Measurements from ENCODE around the gene ZNF324B.
"Not testable (repeated sequence)": the region's sequence is repeated elsewhere in the genome, so short reads cannot be mapped to it uniquely, and the experiment has no call there.

ZNF324B gene

DNA sequence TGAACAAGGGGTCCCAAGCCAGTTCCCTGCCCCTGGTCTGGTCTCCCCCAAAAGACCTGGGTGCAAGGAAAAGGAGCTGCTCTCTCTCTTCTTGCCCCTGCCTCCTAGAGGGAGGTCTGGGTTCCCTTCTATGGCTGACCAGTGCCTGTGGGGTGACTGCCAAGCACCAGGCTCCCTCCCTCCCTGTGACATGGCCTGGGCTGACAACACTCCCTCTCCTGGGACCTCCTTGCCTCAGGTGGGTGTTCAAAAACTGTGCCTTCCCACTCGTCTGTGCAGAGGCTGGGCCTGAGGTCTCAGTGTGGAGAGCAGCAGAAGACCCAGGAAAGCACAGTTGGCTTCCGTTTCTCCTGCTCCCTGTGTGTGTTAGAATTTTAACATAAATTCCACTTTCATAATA is 29.4 kb downstream of the ZNF324B start:
- no peak for DNase-seq

- DNase-seq = no peak
Observed at GRCh38 chr19:58482372-58482771, 30.9 kb downstream of the ZNF324B start.

DNA sequence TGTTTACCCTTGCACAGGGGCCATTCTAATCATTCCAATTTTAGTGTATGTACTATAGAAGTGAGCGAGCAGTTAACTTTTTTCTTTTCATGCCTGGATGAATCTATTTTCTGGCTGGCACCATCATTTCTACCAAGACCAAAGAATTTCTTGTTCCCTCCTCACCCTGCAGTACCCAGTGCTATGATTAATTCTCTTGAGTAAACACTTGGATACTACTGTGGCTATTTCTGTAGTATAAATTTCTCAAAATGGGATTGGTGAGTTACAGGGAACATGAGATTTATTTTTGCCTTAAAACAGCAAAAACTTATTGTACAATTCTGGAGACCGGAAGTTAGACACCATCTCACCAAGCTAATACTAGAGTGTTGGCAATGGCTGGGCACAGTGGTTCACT is 32.4 kb downstream of the ZNF324B start:
- no peak for DNase-seq

GRCh38 chr19:58484349-58484748 is 32.9 kb downstream of the ZNF324B start:
- not testable (repeated sequence) for DNase-seq

DNA sequence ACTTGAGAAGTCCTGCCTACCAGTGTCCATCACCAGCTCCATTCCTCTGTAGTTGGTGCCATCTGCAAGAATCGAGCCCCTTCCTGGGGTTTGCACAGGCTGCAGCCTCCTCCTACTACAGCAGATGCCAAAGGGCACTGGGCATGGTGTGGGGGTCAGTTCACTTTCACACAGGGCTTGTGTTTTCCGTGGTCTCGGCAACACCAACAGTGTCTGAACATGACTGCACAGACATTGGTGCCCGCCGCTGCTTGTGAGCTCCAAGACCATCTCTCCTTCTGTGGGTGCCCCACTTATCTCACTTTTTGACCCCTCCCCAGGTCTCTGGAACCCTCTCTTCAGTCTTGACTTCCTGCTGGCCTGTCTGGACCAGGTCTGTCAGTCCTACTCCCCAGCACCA is 40.0 kb downstream of the ZNF324B start:
- no peak for DNase-seq

- DNase-seq = no peak
Observed at GRCh38 chr19:58492265-58492664, 40.8 kb downstream of the ZNF324B start.

DNA sequence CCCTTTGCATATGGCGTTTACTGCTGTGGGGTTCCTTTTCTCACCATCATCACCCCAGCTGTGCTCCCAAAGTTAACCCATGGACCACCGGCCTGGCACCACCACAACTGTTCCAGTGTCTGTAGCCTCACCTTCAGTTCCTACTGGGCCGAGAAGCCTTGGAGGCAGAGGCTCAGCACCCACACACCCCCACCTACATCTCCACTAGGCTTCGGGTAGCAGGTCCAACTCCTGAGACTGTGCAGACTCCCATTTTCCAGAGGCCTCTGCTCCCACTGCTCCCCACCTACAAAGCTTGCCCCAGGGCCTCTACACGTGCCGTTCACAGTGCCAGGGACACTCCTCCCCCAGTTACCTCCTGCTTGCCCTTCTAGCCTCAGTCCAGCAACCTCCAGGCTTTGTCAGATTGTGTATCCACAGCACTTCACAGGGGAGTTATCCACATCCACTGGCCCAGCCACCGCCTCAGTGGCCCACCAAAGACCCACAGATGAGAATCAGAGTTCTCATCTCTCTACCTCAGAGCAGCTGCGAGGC is 46.3 kb downstream of the ZNF324B start:
- DNase-seq = no peak

GRCh38 chr19:58498316-58499020 is 47.0 kb downstream of the ZNF324B start:
- no peak for DNase-seq

DNA sequence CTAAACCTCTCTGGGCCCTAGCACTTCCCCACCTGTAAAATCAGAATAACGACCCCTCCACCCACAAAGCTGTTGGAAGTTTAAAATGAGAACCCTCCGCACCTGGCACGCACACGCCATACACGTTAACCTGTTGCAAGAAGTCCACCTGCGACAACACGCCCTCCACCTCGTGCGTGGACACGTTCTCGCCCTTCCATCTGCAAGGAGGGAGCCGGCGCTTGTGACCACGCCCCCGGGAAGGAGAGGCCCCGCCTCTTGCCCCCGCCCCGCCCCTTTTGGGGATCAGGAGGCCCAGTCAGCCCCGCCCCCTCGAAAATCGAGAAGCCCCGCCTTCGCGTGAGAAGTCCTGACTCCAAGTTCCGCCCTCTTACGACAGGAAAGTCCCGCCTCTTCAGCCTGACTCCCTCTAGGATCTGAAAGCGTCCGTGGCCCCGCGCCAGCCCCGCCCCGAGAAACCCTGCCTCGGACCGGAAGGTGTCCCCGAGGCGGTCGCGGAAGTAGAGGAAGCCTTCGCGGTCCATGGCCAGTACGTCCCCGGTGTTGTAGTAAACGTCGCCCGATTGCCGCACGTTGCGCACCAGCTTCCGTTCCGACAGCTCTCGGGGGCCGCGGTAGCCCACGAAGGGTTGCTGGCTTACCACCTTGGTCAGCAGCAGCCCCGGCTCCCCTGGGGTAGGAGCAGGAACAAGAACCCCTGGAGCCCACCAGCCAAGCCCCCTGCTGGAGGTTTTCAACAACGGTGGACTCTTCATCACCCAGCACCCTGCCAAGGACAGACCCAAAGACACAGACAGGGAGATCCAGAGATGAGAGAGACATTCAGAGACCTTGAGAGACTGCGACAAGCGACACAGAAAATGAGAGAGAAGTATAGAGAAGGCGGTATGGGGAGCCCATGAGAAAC is 47.9 kb downstream of the ZNF324B start:
- DNase-seq = peak; percentile 100

GRCh38 chr19:58500242-58500641 is 48.8 kb downstream of the ZNF324B start:
- no peak for DNase-seq

Measured in DMS53 (cell line).